GM23338 (cell line): ENCODE results near the gene ALG6. TPM values are rescaled to one million over a fixed set of nuclear protein-coding genes. Genes with fewer than 3 reads are reported as not detected.
A peak's percentile ranks its signal among the peaks of the same experiment; 100 is the strongest.

Source experiments
- ATAC-seq: fragments of 200-7000 bp; cut with Tn5 transposase; 3 replicates; pipeline ENCODE4 v1.9.1; 2020
- DNase-seq: peaks from one replicate; pipeline ENCODE4 v3.0.0-alpha.2; 2015; ENCODE audit warnings: low spot score
- H2AFZ ChIP-seq: fragments of 200-600 bp; sonication (generic); 2 replicates; pipeline ENCODE4 v1.8.0; 2016; ENCODE audit warnings: antibody characterized with exemption, mild to moderate bottlenecking, moderate library complexity
- H3F3A ChIP-seq: fragments of 200-600 bp; sonication (generic); replicated peaks from 2 replicates; pipeline ENCODE4 v1.8.0; 2017; ENCODE audit warnings: antibody characterized with exemption, mixed run types, low read depth
- H3K27ac ChIP-seq: fragments of 200-600 bp; sonication (generic); 2 replicates; pipeline ENCODE4 v1.6.1; 2016; ENCODE audit warnings: low read depth
- H3K27me3 ChIP-seq: fragments of 200-600 bp; sonication (generic); 2 replicates; pipeline ENCODE4 v1.8.0; 2016; ENCODE audit warnings: mild to moderate bottlenecking, mixed run types, moderate library complexity; ENCODE audit not compliant: insufficient read depth
- H3K36me3 ChIP-seq: fragments of 200-600 bp; sonication (generic); 2 replicates; pipeline ENCODE4 v1.8.0; 2016; ENCODE audit warnings: mild to moderate bottlenecking; ENCODE audit not compliant: insufficient read depth
- H3K4me1 ChIP-seq: fragments of 200-600 bp; sonication (generic); 2 replicates; pipeline ENCODE4 v1.8.0; 2016; ENCODE audit warnings: mild to moderate bottlenecking, moderate library complexity; ENCODE audit not compliant: insufficient read depth
- H3K4me2 ChIP-seq: fragments of 200-600 bp; sonication (generic); 2 replicates; pipeline ENCODE4 v1.7.1; 2017; ENCODE audit warnings: mixed run types
- H3K4me3 ChIP-seq: fragments of 200-600 bp; sonication (generic); 2 replicates; pipeline ENCODE4 v1.6.1; 2016; ENCODE audit warnings: mixed run types
- H3K79me2 ChIP-seq: fragments of 200-600 bp; sonication (generic); replicated peaks from 2 replicates; pipeline ENCODE4 v1.8.0; 2017; ENCODE audit warnings: mild to moderate bottlenecking; ENCODE audit not compliant: insufficient read depth
- H3K9me2 ChIP-seq: fragments of 200-600 bp; sonication (generic); 2 replicates; pipeline ENCODE4 v1.8.0; 2017; ENCODE audit not compliant: insufficient read depth
- H4K20me1 ChIP-seq: fragments of 200-600 bp; sonication (generic); replicated peaks from 2 replicates; pipeline ENCODE4 v1.8.0; 2017; ENCODE audit warnings: mild to moderate bottlenecking; ENCODE audit not compliant: insufficient read depth
- H3K27ac Mint-ChIP-seq: 2 replicates; pipeline ENCODE4 v1.8.0; 2020; ENCODE audit warnings: inconsistent platforms, mild to moderate bottlenecking, moderate library complexity, mixed read lengths
- H3K27me3 Mint-ChIP-seq: 3 replicates; pipeline ENCODE4 v1.8.0; 2022; ENCODE audit warnings: low read depth, mild to moderate bottlenecking, moderate library complexity, mixed read lengths, inconsistent platforms; ENCODE audit not compliant: insufficient read depth, poor library complexity
- H3K36me3 Mint-ChIP-seq: 3 replicates; pipeline ENCODE4 v1.8.0; 2021; ENCODE audit warnings: low read depth, mild to moderate bottlenecking, inconsistent platforms, moderate library complexity, mixed read lengths
- H3K4me1 Mint-ChIP-seq: 3 replicates; pipeline ENCODE4 v1.8.0; 2020; ENCODE audit warnings: mild to moderate bottlenecking, inconsistent platforms, mixed read lengths
- H3K4me3 Mint-ChIP-seq: 3 replicates; pipeline ENCODE4 v1.8.0; 2021; ENCODE audit warnings: moderate library complexity, mild to moderate bottlenecking, inconsistent platforms, mixed read lengths
- H3K9me3 Mint-ChIP-seq: 3 replicates; pipeline ENCODE4 v1.8.0; 2020; ENCODE audit warnings: moderate library complexity, mild to moderate bottlenecking, inconsistent platforms, mixed read lengths
- CREB1 ChIP-seq: fragments of 250-450 bp; sonication (Bioruptor Pico); IDR thresholded peaks from 2 replicates; pipeline ENCODE4 v1.5.0; 2020; ENCODE audit warnings: low read depth, mild to moderate bottlenecking, moderate library complexity
- CTCF ChIP-seq, 2 experiments: fragments of 200-600 bp in 1 of 2; sonication (generic) in 1 of 2; conservative IDR thresholded peaks; 2 replicates each; pipeline versions ENCODE4 v1.5.1 to v1.6.1; 2016 to 2017; ENCODE audit warnings: antibody characterized with exemption in 2 of 2, low read depth in 2 of 2, mild to moderate bottlenecking in 2 of 2, moderate library complexity in 1 of 2
- ETS1 ChIP-seq: IDR thresholded peaks from 2 replicates; pipeline ENCODE4 v1.6.1; 2016; ENCODE audit warnings: antibody characterized with exemption
- JUNB ChIP-seq: IDR thresholded peaks from one replicate; pipeline ENCODE4 v1.6.1; 2016; ENCODE audit warnings: antibody characterized with exemption; ENCODE audit not compliant: unreplicated experiment
- POLR2AphosphoS5 ChIP-seq: IDR thresholded peaks from 2 replicates; pipeline ENCODE4 v1.6.1; 2016; ENCODE audit warnings: antibody characterized with exemption, low read depth
- REST ChIP-seq: IDR thresholded peaks from one replicate; pipeline ENCODE4 v1.6.1; 2018; ENCODE audit warnings: antibody characterized with exemption; ENCODE audit not compliant: unreplicated experiment
- STAT1 ChIP-seq: IDR thresholded peaks from one replicate; pipeline ENCODE4 v1.6.1; 2016; ENCODE audit warnings: antibody characterized with exemption; ENCODE audit not compliant: unreplicated experiment
- ZNF114 ChIP-seq: fragments of 250-450 bp; sonication (Bioruptor Pico); IDR thresholded peaks from 2 replicates; pipeline ENCODE4 v1.5.0; 2020; ENCODE audit warnings: mild to moderate bottlenecking, moderate library complexity
- ZNF331 ChIP-seq: fragments of 250-450 bp; sonication (Bioruptor Pico); IDR thresholded peaks from 2 replicates; pipeline ENCODE4 v1.5.0; 2020; ENCODE audit warnings: low read depth, mild to moderate bottlenecking, moderate library complexity
- polyA plus RNA-seq: library from polyadenylated mRNA; unstranded; fragments of >200 nt; fragmentation: Nextera tagmentation; extraction: Ambion mirVana; gene quantifications from 2 replicates; pipeline ENCODE4 v1.2.1, GENCODE V29; 2016
- total RNA-seq: library from RNA; depleted of rRNA; stranded (reverse); fragments of >200 nt; shearing (Covaris generic); gene quantifications from 2 replicates; pipeline ENCODE4 v1.2.3, GENCODE V29; 2014

The ALG6 gene
- total and polyA plus RNA-seq, 2 experiments from 2014 or later: 24.1 to 34.6 TPM

- TF ChIP-seq REST (no peak), CREB1 (CRISPR knock-in tag) (no peak), JUNB (no peak), ETS1 (no peak), CTCF (conservative IDR thresholded peaks at IDR 0.05; ENCODE audit: low read depth in 2 of 2) (no peak), STAT1 (no peak), POLR2AphosphoS5 (no peak)
These were observed 40.9 kb downstream of the ALG6 start (continued) for GRCh38 chr1:63408331-63408730.

- no peak overlapping the region for H2AFZ ChIP-seq
- H3K9me2 ChIP-seq: no peaks in the 10 kb centered on the region
- Mint-ChIP-seq H3K4me1 (peaks cover 4% of the 10 kb centered on the region; the same call in 1 of the 3 replicates), H3K27me3 (peaks cover 2% of the 10 kb centered on the region), H3K4me3 (no peak overlapping the region), H3K27ac (peak overlapping the region; percentile 53; the same call in 1 of the 2 replicates), H3K9me3 (no peaks in the 10 kb centered on the region), H3K36me3 (no peaks in the 10 kb centered on the region)
- DNase-seq (no peak), ATAC-seq (no peak)
- H4K20me1 ChIP-seq: no peaks in the 10 kb centered on the region
- no peaks in the 10 kb centered on the region for H3K27me3 ChIP-seq
- H3K79me2 ChIP-seq: no peaks in the 10 kb centered on the region
- no peaks in the 10 kb centered on the region for H3F3A ChIP-seq
- no peaks in the 10 kb centered on the region for H3K36me3 ChIP-seq
- TF ChIP-seq ZNF114 (CRISPR knock-in tag): no peak
- no peak for TF ChIP-seq CTCF (conservative IDR thresholded peaks at IDR 0.05; ENCODE audit: low read depth in 2 of 2)
- no peak for TF ChIP-seq JUNB
- TF ChIP-seq ZNF331: no peak
- no peak overlapping the region for H3K27ac ChIP-seq
- no peaks in the 10 kb centered on the region for H3K4me1 ChIP-seq
- no peak overlapping the region for H3K4me3 ChIP-seq
- no peak overlapping the region for H3K4me2 ChIP-seq
These were observed 43.6 kb downstream of the ALG6 start for GRCh38 chr1:63411066-63411465.
